ENCODE results near the gene VSTM2L.
A peak's percentile ranks its signal among the peaks of the same experiment; 100 is the strongest.

Gene VSTM2L

DNA sequence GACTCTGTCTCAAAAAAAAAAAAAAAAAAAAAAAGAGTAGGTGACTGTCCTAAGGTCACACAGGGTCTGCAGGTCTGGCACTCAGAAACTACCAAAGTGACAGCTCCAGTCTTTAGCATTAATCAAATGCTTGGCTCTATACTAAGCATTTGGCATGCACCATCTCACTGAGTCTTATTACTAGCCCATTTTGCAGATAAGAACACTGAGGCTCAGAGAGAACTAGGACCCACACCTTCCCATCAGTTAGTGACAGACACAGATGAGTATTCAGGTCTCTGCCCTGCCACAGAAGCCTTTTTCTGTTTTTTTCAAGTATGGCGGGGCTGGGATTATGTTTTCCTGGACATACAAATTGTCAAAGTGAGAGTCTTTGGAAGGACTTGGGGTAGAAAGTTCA is 23.1 kb upstream of the VSTM2L start:
- DNase-seq: no peak

GRCh38 chr20:37880726-37881591 is 22.0 kb upstream of the VSTM2L start:
- DNase-seq: no peak

DNA sequence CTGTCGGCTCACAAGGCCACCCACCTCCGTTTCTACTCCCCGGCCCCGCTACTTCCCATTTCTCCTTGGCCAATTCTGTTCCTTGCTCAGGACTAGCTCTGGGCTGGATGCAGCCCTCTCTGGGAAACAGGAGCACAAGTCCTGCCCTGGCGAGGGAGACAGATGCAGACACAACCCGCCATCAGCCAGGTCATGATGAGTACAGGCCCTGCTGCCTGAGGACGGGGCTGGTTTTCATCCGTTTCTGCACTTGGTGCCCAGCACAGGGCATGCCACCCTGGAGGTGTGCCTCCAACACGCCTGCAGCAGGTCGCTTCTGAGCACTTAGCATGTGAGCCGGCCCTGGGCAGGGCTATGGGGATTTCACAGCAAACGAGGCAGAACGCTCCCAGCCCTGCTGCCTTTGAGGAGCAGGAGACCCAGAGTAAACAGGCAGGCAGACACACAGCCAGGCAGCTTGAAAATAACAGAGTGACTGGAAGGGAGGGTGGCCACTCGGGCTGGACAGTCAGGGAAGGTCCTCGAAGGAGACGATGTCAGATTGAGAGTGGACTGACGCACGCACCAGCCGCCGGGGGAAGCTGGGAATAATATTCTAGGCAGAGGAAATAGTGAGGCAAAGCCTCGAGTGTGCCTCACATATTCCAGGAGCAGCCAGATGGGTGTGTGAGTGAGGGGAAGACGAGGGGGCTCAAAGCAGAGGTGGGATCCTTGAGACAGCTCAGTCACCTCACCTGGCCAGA is 21.2 kb upstream of the VSTM2L start:
- DNase-seq: no peak

DNA sequence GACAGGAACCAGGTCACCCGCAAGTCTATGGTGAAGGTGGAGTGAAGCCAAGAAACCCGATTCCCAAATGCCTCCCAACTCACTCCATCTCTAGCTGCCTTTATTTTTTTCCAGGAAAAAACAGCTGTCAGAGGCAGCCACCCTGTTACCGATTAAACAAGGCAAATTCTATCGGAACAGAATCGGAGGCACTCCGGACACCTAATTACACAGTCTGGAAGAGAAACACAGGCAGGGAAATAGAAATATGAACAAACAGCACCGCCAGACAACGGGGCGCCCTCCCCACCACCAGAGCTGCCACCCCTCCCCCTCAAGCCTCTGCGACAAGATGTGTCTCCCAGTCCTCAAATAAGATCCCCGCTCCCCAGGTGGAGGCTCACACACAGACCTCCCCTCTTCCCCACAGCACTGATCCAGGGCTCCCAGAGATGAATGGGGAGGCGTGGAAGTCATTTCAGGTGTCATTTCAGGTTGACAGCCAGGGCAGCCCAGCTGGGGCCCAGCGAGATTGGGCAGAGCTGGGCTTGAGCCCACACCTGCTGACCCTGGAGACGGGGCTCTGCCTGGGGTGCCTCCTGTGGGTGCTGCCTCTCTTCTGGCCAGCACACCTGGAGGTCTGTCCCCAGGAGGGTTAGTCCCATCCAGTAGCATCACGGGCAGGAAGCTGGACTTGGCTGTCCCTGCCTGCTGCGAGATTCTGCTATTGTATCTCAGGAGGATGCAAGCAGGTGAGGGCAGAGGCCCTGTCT is 19.8 kb upstream of the VSTM2L start:
- no peak for DNase-seq

DNA sequence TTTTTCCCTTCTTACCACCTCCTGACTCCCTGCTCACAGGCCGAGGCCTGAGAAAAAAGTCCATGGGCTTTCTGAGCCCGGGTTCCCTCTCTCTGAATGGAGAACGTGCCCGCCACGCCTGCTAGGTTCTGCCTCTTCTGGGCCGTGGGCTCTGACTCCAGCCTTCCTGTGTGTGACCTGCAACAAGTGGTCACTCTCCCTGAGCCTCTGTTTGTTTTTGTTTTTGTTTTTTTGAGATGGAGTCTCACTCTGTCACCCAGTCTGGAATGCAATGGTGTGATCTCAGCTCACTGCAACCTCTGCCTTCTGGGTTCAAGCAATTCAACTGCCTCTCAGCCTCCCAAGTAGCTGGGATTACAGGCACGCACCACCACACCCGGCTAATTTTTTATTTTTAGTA is 17.9 kb upstream of the VSTM2L start:
- no peak for DNase-seq

GRCh38 chr20:37885593-37886503 is 17.1 kb upstream of the VSTM2L start:
- no peak for DNase-seq

- no peak for DNase-seq
Observed at GRCh38 chr20:37886851-37887297, 16.1 kb upstream of the VSTM2L start.

DNA sequence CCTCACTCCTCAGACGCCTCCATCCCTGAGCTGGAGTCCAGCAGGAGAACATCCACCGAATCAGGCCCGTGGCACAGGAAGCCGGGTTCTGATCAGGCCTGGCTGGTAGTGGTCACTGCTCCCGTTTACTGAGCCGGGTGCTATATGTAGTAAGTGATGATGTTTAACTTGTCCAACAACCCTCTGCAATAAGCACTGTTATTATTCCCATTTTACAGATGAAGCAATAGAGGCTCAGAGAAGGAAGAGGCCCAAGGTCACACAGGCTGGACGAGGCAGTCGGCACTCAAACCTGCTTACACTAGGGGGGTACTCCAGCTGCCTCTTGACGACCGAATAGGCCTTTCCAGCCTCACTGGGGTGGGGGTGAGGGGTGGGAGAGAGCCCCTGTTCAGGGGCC is 14.3 kb upstream of the VSTM2L start:
- DNase-seq: no peak

- no peak for DNase-seq
Observed at GRCh38 chr20:37890108-37890507, 12.8 kb upstream of the VSTM2L start.

GRCh38 chr20:37890643-37891042 is 12.3 kb upstream of the VSTM2L start:
- DNase-seq: no peak

- no peak for DNase-seq
Observed at GRCh38 chr20:37892001-37892400, 10.9 kb upstream of the VSTM2L start.

DNA sequence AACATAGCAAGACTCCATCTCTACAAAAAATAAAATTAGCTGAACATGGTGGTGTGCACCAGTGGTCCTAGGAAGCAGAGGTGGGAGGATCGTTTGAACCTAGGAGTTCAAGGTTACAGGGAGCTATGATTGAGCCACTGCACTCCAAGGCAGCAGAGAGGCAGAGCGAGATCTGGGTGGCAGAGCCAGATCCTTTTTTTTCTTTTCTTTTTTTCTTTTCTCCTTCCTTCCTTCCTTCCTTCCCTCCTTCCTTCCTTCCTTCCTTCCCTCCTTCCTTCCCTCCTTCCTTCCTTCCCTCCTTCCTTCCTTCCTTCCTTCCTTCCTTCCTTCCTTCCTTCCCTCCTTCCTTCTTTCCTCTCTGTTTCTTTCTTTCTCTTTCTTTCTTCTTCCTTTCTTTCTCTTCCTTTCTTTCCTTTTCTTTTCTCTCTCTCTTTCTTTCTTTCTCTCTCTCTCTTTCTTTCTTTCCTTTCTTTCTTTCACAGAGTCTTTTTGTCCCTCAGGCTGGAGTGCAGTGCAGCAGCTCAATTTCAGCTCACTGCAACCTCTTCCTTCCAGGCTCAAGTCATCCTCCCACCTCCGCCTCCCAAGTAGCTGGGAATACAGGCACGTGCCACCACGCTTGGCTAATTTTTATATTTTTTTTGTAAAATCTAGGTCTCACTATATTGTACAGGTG is 9.2 kb upstream of the VSTM2L start:
- no peak for DNase-seq

DNA sequence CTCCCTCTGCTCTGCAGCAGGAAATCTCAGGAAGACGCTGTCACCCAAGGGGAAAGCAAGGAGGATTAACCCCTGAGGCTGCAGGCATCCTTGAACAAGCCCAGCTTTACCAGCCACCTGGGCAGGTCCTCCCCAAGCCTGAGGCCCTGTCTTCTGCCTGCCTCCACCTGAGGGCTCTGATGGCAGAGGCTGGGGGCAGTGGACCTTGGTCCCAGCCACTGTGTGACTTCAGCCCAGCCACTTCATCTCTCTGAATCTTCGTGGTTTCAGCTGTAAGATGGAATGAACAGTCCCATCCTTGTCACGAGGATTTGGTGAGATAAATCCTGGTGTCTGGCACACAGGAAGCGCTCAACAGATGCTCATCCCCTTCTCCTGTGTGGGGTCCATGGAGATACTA is 8.5 kb upstream of the VSTM2L start:
- DNase-seq: no peak

- no peak for DNase-seq
Observed at GRCh38 chr20:37895166-37895565, 7.8 kb upstream of the VSTM2L start.

DNA sequence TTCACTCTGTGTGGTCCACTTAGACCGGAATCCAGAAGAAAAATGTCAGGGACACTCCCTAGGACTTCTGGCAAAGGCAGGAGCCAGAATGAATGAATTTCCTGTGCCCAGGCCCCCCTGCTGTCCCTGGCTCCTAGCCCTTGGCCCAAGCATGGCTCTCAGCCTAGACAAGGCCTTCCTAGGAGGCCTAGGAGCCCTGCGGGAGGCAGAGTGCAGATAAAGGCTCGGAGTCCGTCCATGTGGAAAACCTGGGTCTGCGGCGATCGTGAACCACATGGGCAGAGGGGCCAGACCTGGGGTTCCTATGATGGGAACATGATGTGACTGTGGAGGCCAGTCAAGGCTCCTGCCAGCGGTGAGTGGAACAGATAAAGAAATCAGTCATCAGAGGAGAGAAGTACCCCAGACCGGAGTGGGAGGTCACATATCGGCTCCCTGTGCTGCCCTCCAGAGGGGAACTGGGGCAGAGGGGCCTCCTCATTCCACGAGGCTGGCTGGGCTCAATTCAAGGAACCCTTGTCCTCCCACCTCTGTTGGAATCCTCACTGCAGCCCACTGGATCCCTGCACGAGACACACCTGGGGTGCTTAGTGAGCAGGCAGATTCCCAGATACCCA is 5.9 kb upstream of the VSTM2L start:
- peak; percentile 41 to 45 for DNase-seq

GRCh38 chr20:37898233-37899104 is 4.5 kb upstream of the VSTM2L start:
- no peak for DNase-seq

DNA sequence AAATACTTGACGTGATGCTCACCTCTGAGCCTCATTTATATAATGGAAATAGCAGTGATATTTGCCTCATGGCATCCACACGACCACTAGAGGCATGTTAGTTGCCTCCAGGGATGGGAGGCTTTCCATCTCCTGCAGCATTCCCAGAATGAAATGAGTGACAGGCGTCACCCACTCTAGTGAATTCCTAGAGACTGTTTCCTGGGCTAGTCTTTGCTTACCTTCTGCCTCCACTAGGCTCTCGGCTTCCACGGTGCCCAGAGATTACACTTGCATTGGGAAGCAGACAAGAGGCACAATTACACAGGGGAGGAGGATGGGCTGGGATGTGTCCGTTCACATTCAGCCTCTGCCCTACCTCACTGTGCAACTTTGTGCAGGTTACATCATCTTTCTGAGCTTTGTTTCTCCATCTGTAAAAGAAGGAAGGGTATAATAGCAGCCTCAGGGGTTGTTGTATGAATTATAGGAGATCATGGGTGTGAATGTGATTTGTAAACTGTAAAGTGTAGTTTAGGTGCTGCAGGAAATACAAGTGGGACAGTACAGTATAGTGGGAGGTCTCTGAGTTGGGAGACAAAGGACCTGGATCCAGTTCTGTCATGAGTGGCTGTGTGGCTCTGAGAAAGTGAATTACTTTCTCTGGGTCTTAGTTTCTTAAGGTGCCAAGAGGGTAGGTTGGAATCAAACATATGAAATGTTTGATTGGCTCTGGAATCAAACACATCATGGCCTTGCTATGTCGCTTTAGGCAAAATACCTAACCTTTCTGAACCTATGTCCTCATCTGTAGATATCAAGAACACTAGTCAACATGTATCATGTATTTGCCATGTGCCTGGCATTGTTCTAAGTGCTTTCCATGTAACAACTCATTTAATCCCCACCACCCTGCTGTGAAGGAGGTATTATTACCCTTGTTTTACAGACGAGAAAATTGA is 3.6 kb upstream of the VSTM2L start:
- DNase-seq: no peak

DNA sequence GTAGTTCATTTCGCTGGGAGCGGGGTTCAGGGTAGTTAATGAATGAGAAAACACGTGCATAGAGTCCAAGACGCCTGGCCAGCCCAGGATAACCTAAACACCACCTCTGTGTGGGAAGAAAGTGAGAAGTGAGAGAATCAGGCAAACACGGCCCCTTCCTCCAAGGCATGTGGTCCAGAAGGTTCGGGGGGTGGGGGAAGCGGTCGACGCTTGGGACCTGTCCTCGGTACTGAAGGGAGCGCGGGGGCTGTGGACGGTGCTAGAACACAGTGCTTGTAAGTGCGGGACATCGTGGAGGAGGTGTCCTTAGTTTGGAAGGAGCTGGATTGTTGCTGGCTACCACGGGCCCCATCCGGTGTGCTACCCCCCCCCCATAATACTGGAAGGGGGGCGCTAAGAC is 1.7 kb upstream of the VSTM2L start:
- no peak for DNase-seq

Data from Kasumi-1 (cell line).